ENCODE measurements around the gene CDRT4.

CDRT4 gene

GRCh38 chr17:15388356-15389041, 78.9 kb downstream of the CDRT4 start:
- DNase-seq = no peak

DNA sequence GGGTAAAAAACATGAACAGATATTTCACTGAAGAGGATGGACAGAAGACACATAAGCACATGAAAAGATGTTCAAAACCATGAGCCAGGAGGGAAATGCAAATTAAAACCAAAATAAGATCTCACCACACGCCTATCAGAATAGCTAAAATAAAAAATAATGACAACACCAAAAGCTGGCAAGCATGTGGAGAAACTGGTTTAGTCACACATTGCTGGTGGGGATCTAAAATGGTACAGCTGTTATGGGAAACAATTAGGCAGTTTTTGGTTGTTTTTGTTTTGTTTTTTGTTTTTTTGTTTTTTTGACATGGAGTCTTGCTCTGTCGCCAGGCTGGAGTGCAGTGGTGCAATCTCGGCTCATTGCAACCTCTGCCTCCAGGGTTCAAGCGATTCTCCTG, 81.3 kb downstream of the CDRT4 start:
- DNase-seq = no peak
